Neural progenitor cell (in vitro differentiated cells): ENCODE results near the gene NDOR1. TPM values are rescaled to one million over a fixed set of nuclear protein-coding genes. Genes with fewer than 3 reads are reported as not detected.

Experiments used
- DNase-seq: peaks from one replicate; pipeline ENCODE4 v3.0.0-alpha.2; 2016; ENCODE audit warnings: low spot score
- H2AFZ ChIP-seq: fragments of 200-600 bp; sonication (generic); replicated peaks from 2 replicates; pipeline ENCODE4 v1.6.1; 2016; ENCODE audit warnings: antibody characterized with exemption
- H3F3A ChIP-seq: fragments of 200-600 bp; sonication (generic); 2 replicates; pipeline ENCODE4 v1.6.1; 2016; ENCODE audit warnings: antibody characterized with exemption, low read depth
- H3K27ac ChIP-seq: fragments of 200-600 bp; sonication (generic); 2 replicates; pipeline ENCODE4 v1.5.1; 2016; ENCODE audit warnings: mild to moderate bottlenecking
- H3K27me3 ChIP-seq: fragments of 200-600 bp; sonication (generic); 2 replicates; pipeline ENCODE4 v1.6.1; 2016; ENCODE audit warnings: mild to moderate bottlenecking, moderate library complexity
- H3K36me3 ChIP-seq: fragments of 200-600 bp; sonication (generic); 2 replicates; pipeline ENCODE4 v1.5.1; 2016
- H3K4me1 ChIP-seq: fragments of 200-600 bp; sonication (generic); 2 replicates; pipeline ENCODE4 v1.6.1; 2016; ENCODE audit warnings: mixed run types
- H3K4me2 ChIP-seq: fragments of 200-600 bp; sonication (generic); 2 replicates; pipeline ENCODE4 v1.6.1; 2016
- H3K4me3 ChIP-seq: fragments of 200-600 bp; sonication (generic); 2 replicates; pipeline ENCODE4 v1.5.1; 2016
- H3K79me2 ChIP-seq: fragments of 200-600 bp; sonication (generic); 2 replicates; pipeline ENCODE4 v1.6.1; 2016; ENCODE audit warnings: low read depth
- H3K9ac ChIP-seq: fragments of 200-600 bp; sonication (generic); 2 replicates; pipeline ENCODE4 v1.6.1; 2016
- H3K9me3 ChIP-seq: fragments of 200-600 bp; sonication (generic); 2 replicates; pipeline ENCODE4 v1.5.1; 2016; ENCODE audit warnings: low read depth
- H4K20me1 ChIP-seq: fragments of 200-600 bp; sonication (generic); 2 replicates; pipeline ENCODE4 v1.6.1; 2016; ENCODE audit warnings: low read depth
- H3K27ac Mint-ChIP-seq: 3 replicates; pipeline ENCODE4 v1.8.0; 2021; ENCODE audit warnings: mixed read lengths
- H3K27me3 Mint-ChIP-seq: 2 replicates; pipeline ENCODE4 v1.8.0; 2022; ENCODE audit warnings: low read depth, mild to moderate bottlenecking, inconsistent platforms, moderate library complexity, mixed read lengths; ENCODE audit not compliant: insufficient read depth
- H3K36me3 Mint-ChIP-seq: 3 replicates; pipeline ENCODE4 v1.8.0; 2021; ENCODE audit warnings: mixed read lengths
- H3K4me1 Mint-ChIP-seq: 3 replicates; pipeline ENCODE4 v1.8.0; 2021; ENCODE audit warnings: mixed read lengths
- H3K4me3 Mint-ChIP-seq: 3 replicates; pipeline ENCODE4 v1.8.0; 2021; ENCODE audit warnings: mild to moderate bottlenecking, moderate library complexity, mixed read lengths
- H3K9me3 Mint-ChIP-seq: 3 replicates; pipeline ENCODE4 v1.8.0; 2020; ENCODE audit warnings: mixed read lengths
- EZH2 ChIP-seq: fragments of 200-600 bp; sonication (generic); IDR thresholded peaks from 2 replicates; pipeline ENCODE4 v1.6.1; 2017; ENCODE audit warnings: antibody characterized with exemption, mild to moderate bottlenecking, moderate library complexity
- EZH2phosphoT487 ChIP-seq: fragments of 200-600 bp; sonication (generic); IDR thresholded peaks from 2 replicates; pipeline ENCODE4 v1.6.1; 2017; ENCODE audit warnings: antibody characterized with exemption
- total RNA-seq: library from RNA; depleted of rRNA; stranded (reverse); fragments of >200 nt; gene quantifications from 2 replicates; pipeline ENCODE4 v1.2.3, GENCODE V29; 2015; ENCODE audit warnings: low replicate concordance
- TF ChIP-seq, protein P1 (sequence below): fragments of 200-600 bp; sonication (generic); IDR thresholded peaks from 2 replicates; pipeline ENCODE4 v1.5.1; 2017; ENCODE audit warnings: antibody characterized with exemption, mild to moderate bottlenecking

NDOR1 gene
- total RNA-seq, 1 donor from 2014 or later, result 5.1 TPM

DNA sequence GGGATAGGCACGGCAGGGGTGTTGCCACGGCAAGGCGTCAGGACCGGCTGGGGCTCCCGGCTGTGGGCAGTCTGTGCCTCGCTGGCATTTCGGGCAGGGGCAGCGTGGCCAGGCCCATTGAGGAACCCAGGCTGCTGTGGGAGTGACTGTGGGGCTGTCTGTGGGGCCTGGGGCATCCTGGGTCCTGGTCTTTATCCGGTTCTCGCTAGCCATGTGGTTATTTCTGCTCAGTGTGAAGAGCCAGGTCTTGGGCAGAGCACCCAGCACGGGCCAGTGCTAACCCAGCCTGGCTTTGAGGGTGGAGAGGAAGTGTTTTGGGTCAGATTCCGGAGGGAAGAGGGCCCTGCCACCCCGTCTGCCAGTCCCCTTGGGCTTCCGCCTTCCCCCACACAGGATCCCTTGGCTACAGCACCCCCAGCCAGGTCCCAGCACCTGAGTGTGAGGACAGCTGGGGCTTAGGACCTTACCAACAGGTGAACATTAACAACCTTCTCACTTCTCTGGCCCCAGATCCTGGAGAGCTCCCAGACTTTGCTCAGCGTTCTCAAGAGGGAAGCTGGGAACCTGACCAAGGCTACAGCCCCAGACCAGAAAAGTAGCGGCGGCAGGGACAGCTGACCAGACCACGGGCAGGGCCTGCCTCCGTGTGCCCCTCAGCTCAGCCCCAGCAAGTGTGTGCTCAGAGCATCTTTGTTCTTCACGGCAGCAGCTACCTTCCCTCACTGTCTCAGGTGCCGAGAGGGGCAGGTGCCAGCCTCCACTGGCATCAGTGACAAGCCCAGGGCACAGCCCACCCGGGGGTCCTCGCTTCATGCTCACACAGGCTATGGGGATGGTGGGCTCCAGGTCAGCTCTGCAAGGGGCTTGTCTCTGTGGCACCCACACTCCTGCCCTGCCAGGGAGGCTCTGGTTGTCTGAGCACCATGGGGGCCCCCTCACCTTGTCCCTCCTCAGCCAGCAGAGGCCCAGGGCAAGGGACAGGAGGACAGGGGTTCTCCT is 15.9 kb upstream of the NDOR1 start:
- Histone ChIP-seq H3K4me1 (peaks cover 5% of the 10 kb centered on the region), H3K36me3 (no peaks in the 10 kb centered on the region), H3K9ac (peak overlapping the region; percentile 45), H3K79me2 (peaks cover 23% of the 10 kb centered on the region), H3K4me2 (peak overlapping the region; percentile 99), H3K9me3 (no peaks in the 10 kb centered on the region), H3K4me3 (peak overlapping the region; percentile 75), H3F3A (peaks cover 10% of the 10 kb centered on the region), H3K27me3 (no peaks in the 10 kb centered on the region), H4K20me1 (peaks cover 33% of the 10 kb centered on the region), H2AFZ (no peak overlapping the region), H3K27ac (no peak overlapping the region)
- H3K27ac Mint-ChIP-seq, result peak overlapping the region; percentile 66
- peaks cover 3% of the 10 kb centered on the region for H3K27me3 Mint-ChIP-seq
- H3K36me3 Mint-ChIP-seq, result no peaks in the 10 kb centered on the region
- H3K9me3 Mint-ChIP-seq, result no peaks in the 10 kb centered on the region
- TF ChIP-seq, protein P1, sequence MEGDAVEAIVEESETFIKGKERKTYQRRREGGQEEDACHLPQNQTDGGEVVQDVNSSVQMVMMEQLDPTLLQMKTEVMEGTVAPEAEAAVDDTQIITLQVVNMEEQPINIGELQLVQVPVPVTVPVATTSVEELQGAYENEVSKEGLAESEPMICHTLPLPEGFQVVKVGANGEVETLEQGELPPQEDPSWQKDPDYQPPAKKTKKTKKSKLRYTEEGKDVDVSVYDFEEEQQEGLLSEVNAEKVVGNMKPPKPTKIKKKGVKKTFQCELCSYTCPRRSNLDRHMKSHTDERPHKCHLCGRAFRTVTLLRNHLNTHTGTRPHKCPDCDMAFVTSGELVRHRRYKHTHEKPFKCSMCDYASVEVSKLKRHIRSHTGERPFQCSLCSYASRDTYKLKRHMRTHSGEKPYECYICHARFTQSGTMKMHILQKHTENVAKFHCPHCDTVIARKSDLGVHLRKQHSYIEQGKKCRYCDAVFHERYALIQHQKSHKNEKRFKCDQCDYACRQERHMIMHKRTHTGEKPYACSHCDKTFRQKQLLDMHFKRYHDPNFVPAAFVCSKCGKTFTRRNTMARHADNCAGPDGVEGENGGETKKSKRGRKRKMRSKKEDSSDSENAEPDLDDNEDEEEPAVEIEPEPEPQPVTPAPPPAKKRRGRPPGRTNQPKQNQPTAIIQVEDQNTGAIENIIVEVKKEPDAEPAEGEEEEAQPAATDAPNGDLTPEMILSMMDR, result no peak
- TF ChIP-seq EZH2phosphoT487 (no peak), EZH2 (no peak)
- peak overlapping the region; percentile 96 for H3K4me3 Mint-ChIP-seq
- peaks cover 28% of the 10 kb centered on the region for H3K4me1 Mint-ChIP-seq
- DNase-seq, result no peak

DNA sequence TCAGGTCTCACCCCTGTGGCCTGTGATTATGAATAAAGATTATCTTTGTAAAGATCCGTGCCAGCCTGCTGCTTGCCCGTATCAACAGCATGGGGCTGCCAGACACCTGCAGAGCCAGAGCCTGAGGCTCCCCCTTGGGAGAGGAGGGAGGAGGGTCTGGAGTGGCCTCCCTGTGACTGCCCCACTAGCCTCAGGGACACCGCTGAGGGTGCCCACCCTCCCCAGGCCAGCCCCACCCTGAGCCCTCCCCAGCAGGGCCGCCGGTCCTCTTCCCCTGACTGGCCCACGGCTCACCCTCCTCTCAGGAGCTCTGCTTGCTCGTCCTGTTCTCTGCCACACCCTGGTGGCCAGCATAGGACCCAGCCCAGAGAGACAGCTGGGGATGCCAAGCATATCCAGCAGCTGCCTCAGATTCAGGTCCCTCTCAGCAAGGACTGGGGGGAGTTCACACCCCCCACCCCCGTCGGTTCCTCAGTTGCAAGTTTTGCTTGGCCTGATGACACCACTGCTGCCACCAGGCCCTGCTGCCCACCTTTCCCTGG is 15.1 kb upstream of the NDOR1 start:
- DNase-seq, result no peak
- Mint-ChIP-seq H3K4me3 (peak overlapping the region; percentile 96), H3K27me3 (peaks cover 6% of the 10 kb centered on the region), H3K4me1 (peaks cover 32% of the 10 kb centered on the region), H3K36me3 (no peaks in the 10 kb centered on the region), H3K9me3 (no peaks in the 10 kb centered on the region), H3K27ac (no peak overlapping the region)
- H3K4me2 ChIP-seq, result no peak overlapping the region
- TF ChIP-seq, protein P1, result no peak
- TF ChIP-seq EZH2phosphoT487 (no peak), EZH2 (no peak)
- H3K27me3 ChIP-seq, result no peaks in the 10 kb centered on the region
- H3F3A ChIP-seq, result peaks cover 10% of the 10 kb centered on the region
- peaks cover 23% of the 10 kb centered on the region for H3K79me2 ChIP-seq
- H3K9me3 ChIP-seq, result no peaks in the 10 kb centered on the region
- no peak overlapping the region for H2AFZ ChIP-seq
- no peak overlapping the region for H3K27ac ChIP-seq
- no peak overlapping the region for H3K4me3 ChIP-seq
- H3K9ac ChIP-seq, result no peak overlapping the region
- peaks cover 5% of the 10 kb centered on the region for H3K4me1 ChIP-seq
- no peaks in the 10 kb centered on the region for H3K36me3 ChIP-seq
- H4K20me1 ChIP-seq, result peaks cover 41% of the 10 kb centered on the region

DNA sequence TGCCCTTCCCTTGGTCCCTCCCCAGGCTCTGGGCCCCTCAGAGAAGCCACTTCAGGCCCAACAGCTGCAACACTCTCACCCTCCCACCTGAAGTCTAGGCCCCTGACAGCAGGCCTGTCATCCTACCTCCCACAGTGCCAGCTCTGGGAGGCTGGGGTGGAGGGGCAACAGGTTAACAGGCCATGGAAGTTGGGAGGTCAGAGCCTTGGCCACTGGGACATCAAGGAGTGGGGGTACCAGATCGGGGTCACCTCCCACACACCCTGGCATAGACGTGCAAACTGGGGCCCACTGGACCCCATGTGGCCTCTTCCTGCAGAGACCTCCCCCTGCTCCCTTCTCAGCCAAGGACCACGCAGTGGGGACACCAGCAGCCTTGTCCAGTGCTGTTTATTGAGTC is 14.3 kb upstream of the NDOR1 start:
- H3K27ac Mint-ChIP-seq, result no peak overlapping the region
- Histone ChIP-seq H3K4me1 (peaks cover 5% of the 10 kb centered on the region), H3K9me3 (no peaks in the 10 kb centered on the region), H3K36me3 (no peaks in the 10 kb centered on the region), H3K9ac (no peak overlapping the region), H3K27me3 (no peaks in the 10 kb centered on the region), H3K79me2 (peaks cover 20% of the 10 kb centered on the region), H3F3A (peaks cover 10% of the 10 kb centered on the region), H3K27ac (no peak overlapping the region), H2AFZ (no peak overlapping the region), H4K20me1 (peaks cover 46% of the 10 kb centered on the region), H3K4me3 (no peak overlapping the region), H3K4me2 (no peak overlapping the region)
- H3K36me3 Mint-ChIP-seq, result no peaks in the 10 kb centered on the region
- peaks cover 6% of the 10 kb centered on the region for H3K27me3 Mint-ChIP-seq
- no peak overlapping the region for H3K4me3 Mint-ChIP-seq
- H3K9me3 Mint-ChIP-seq, result no peaks in the 10 kb centered on the region
- no peak for DNase-seq
- peaks cover 33% of the 10 kb centered on the region for H3K4me1 Mint-ChIP-seq
- TF ChIP-seq EZH2, result no peak
- TF ChIP-seq, protein P1, result no peak
- TF ChIP-seq EZH2phosphoT487, result no peak
